GM23338 (cell line): ENCODE data around the gene KIAA2012.

Experiments used
- CTCF ChIP-seq, 2 experiments: fragments of 200-600 bp in 1 of 2; sonication (generic) in 1 of 2; conservative IDR thresholded peaks; 2 replicates each; pipeline versions ENCODE4 v1.5.1 to v1.6.1; 2016 to 2017; ENCODE audit warnings: antibody characterized with exemption in 2 of 2, low read depth in 2 of 2, mild to moderate bottlenecking in 2 of 2, moderate library complexity in 1 of 2
- EZH2 ChIP-seq: fragments of 200-600 bp; sonication (generic); IDR thresholded peaks from one replicate; pipeline ENCODE4 v1.8.0; 2017; ENCODE audit warnings: antibody characterized with exemption, mild to moderate bottlenecking, low read depth; ENCODE audit not compliant: unreplicated experiment
- EZH2phosphoT487 ChIP-seq: fragments of 200-600 bp; sonication (generic); IDR thresholded peaks from one replicate; pipeline ENCODE4 v1.8.1; 2018; ENCODE audit warnings: antibody characterized with exemption; ENCODE audit not compliant: unreplicated experiment
- NANOG ChIP-seq: IDR thresholded peaks from 2 replicates; pipeline ENCODE4 v1.6.1; 2016; ENCODE audit warnings: antibody characterized with exemption, borderline replicate concordance
- POLR2AphosphoS5 ChIP-seq: IDR thresholded peaks from 2 replicates; pipeline ENCODE4 v1.6.1; 2016; ENCODE audit warnings: antibody characterized with exemption, low read depth

- no peak for TF ChIP-seq CTCF (conservative IDR thresholded peaks at IDR 0.05; ENCODE audit: low read depth in 2 of 2)
- TF ChIP-seq EZH2phosphoT487 = no peak
- TF ChIP-seq EZH2 = no peak
- TF ChIP-seq POLR2AphosphoS5 = no peak
- TF ChIP-seq NANOG = no peak
Measured at GRCh38 chr2:202147775-202148174, 74.7 kb downstream of the KIAA2012 start.
